ENCODE results near the gene ARTN. TPM values are rescaled to one million over a fixed set of nuclear protein-coding genes. Genes with fewer than 3 reads are reported as not detected.
A peak's percentile ranks its signal among the peaks of the same experiment; 100 is the strongest.

The ARTN gene
- total RNA-seq: not detected

GRCh38 chr1:43933386-43934100, at the start of gene ARTN:
ARTN (plus strand) TSS chr1:43933801; CDS start chr1:43935657, 1,856 bp downstream.
- H3K9me3 ChIP-seq (ENCODE audit: control insufficient read depth in 3 of 3, low read length in 3 of 3): no peaks in the 10 kb centered on the region
- H3K9ac ChIP-seq (ENCODE audit: low read depth in 1 of 3, low read length in 3 of 3): peak within 1 kb of the TSS; percentile 30 to 66 (median 46)
- H3K27ac ChIP-seq (ENCODE audit: low read depth, low read length): no peak within 1 kb of the TSS
- peaks cover 3 to 10% (median 5%) of the 10 kb centered on the region in 3 donors for H3K36me3 ChIP-seq (ENCODE audit: control insufficient read depth in 3 of 3, insufficient read depth in 3 of 3, low read length in 3 of 3)
- peaks cover 21 to 40% (median 37%) of the 10 kb centered on the region in 3 donors for H3K4me1 ChIP-seq (ENCODE audit: control insufficient read depth in 3 of 3, insufficient read depth in 3 of 3, low read length in 3 of 3)
- H3K27me3 ChIP-seq (ENCODE audit: control insufficient read depth in 3 of 3, insufficient read depth in 3 of 3, low read length in 3 of 3): peaks cover 0 to 9% (median 7%) of the 10 kb centered on the region in 3 donors
- peak within 1 kb of the TSS; percentile 15 to 65 (median 30) for H3K4me3 ChIP-seq (ENCODE audit: low read length in 3 of 3)

- no peaks in the 10 kb centered on the region for H3K9me3 ChIP-seq (ENCODE audit: control insufficient read depth in 3 of 3, low read length in 3 of 3)
- H3K4me1 ChIP-seq (ENCODE audit: control insufficient read depth in 3 of 3, insufficient read depth in 3 of 3, low read length in 3 of 3): peaks cover 10 to 41% (median 15%) of the 10 kb centered on the region in 3 donors
- no peak overlapping the region for H3K4me3 ChIP-seq (ENCODE audit: low read length in 3 of 3)
- H3K36me3 ChIP-seq (ENCODE audit: control insufficient read depth in 3 of 3, insufficient read depth in 3 of 3, low read length in 3 of 3): no peaks in the 10 kb centered on the region
- H3K27ac ChIP-seq (ENCODE audit: low read depth, low read length): no peak overlapping the region
- no peak overlapping the region for H3K9ac ChIP-seq (ENCODE audit: low read depth in 1 of 3, low read length in 3 of 3)
- H3K27me3 ChIP-seq (ENCODE audit: control insufficient read depth in 3 of 3, insufficient read depth in 3 of 3, low read length in 3 of 3): no peaks in the 10 kb centered on the region
Observed at GRCh38 chr1:43885279-43885801, 48.3 kb upstream of the ARTN start.

GRCh38 chr1:43887748-43888147, 45.9 kb upstream of the ARTN start:
- no peak overlapping the region for H3K4me3 ChIP-seq (ENCODE audit: low read length in 3 of 3)
- H3K27me3 ChIP-seq (ENCODE audit: control insufficient read depth in 3 of 3, insufficient read depth in 3 of 3, low read length in 3 of 3): no peaks in the 10 kb centered on the region
- H3K4me1 ChIP-seq (ENCODE audit: control insufficient read depth in 3 of 3, insufficient read depth in 3 of 3, low read length in 3 of 3): peaks cover 5 to 24% (median 9%) of the 10 kb centered on the region in 3 donors
- no peak overlapping the region for H3K27ac ChIP-seq (ENCODE audit: low read depth, low read length)
- no peaks in the 10 kb centered on the region for H3K9me3 ChIP-seq (ENCODE audit: control insufficient read depth in 3 of 3, low read length in 3 of 3)
- H3K9ac ChIP-seq (ENCODE audit: low read depth in 1 of 3, low read length in 3 of 3): no peak overlapping the region
- H3K36me3 ChIP-seq (ENCODE audit: control insufficient read depth in 3 of 3, insufficient read depth in 3 of 3, low read length in 3 of 3): no peaks in the 10 kb centered on the region

- no peaks in the 10 kb centered on the region for H3K27me3 ChIP-seq (ENCODE audit: control insufficient read depth in 3 of 3, insufficient read depth in 3 of 3, low read length in 3 of 3)
- no peaks in the 10 kb centered on the region for H3K9me3 ChIP-seq (ENCODE audit: control insufficient read depth in 3 of 3, low read length in 3 of 3)
- H3K9ac ChIP-seq (ENCODE audit: low read depth in 1 of 3, low read length in 3 of 3): no peak overlapping the region
- peaks cover 4 to 9% (median 6%) of the 10 kb centered on the region in 3 donors for H3K36me3 ChIP-seq (ENCODE audit: control insufficient read depth in 3 of 3, insufficient read depth in 3 of 3, low read length in 3 of 3)
- H3K4me3 ChIP-seq (ENCODE audit: low read length in 3 of 3): no peak overlapping the region
- H3K4me1 ChIP-seq (ENCODE audit: control insufficient read depth in 3 of 3, insufficient read depth in 3 of 3, low read length in 3 of 3): peaks cover 5 to 6% (median 6%) of the 10 kb centered on the region in 3 donors
- H3K27ac ChIP-seq (ENCODE audit: low read depth, low read length): no peak overlapping the region
Observed at GRCh38 chr1:43890815-43891214, 42.8 kb upstream of the ARTN start.

- no peaks in the 10 kb centered on the region for H3K9me3 ChIP-seq (ENCODE audit: control insufficient read depth in 3 of 3, low read length in 3 of 3)
- H3K27me3 ChIP-seq (ENCODE audit: control insufficient read depth in 3 of 3, insufficient read depth in 3 of 3, low read length in 3 of 3): no peaks in the 10 kb centered on the region
- H3K36me3 ChIP-seq (ENCODE audit: control insufficient read depth in 3 of 3, insufficient read depth in 3 of 3, low read length in 3 of 3): peaks cover 6 to 17% (median 15%) of the 10 kb centered on the region in 3 donors
- no peak overlapping the region for H3K4me3 ChIP-seq (ENCODE audit: low read length in 3 of 3)
- peaks cover 5 to 6% (median 6%) of the 10 kb centered on the region in 3 donors for H3K4me1 ChIP-seq (ENCODE audit: control insufficient read depth in 3 of 3, insufficient read depth in 3 of 3, low read length in 3 of 3)
- H3K27ac ChIP-seq (ENCODE audit: low read depth, low read length): no peak overlapping the region
- H3K9ac ChIP-seq (ENCODE audit: low read depth in 1 of 3, low read length in 3 of 3): no peak overlapping the region
Observed at GRCh38 chr1:43893006-43893405, 40.6 kb upstream of the ARTN start.

GRCh38 chr1:43898981-43899380, 34.6 kb upstream of the ARTN start:
- Histone ChIP-seq H3K9me3 (ENCODE audit: control insufficient read depth in 3 of 3, low read length in 3 of 3) (no peaks in the 10 kb centered on the region), H3K4me1 (ENCODE audit: control insufficient read depth in 3 of 3, insufficient read depth in 3 of 3, low read length in 3 of 3) (peaks cover 0 to 4% (median 0%) of the 10 kb centered on the region in 3 donors), H3K4me3 (ENCODE audit: low read length in 3 of 3) (no peak overlapping the region), H3K27ac (ENCODE audit: low read depth, low read length) (no peak overlapping the region), H3K27me3 (ENCODE audit: control insufficient read depth in 3 of 3, insufficient read depth in 3 of 3, low read length in 3 of 3) (no peaks in the 10 kb centered on the region), H3K9ac (ENCODE audit: low read depth in 1 of 3, low read length in 3 of 3) (no peak overlapping the region), H3K36me3 (ENCODE audit: control insufficient read depth in 3 of 3, insufficient read depth in 3 of 3, low read length in 3 of 3) (peaks cover 26 to 41% (median 40%) of the 10 kb centered on the region in 3 donors)

- Histone ChIP-seq H3K9me3 (ENCODE audit: control insufficient read depth in 3 of 3, low read length in 3 of 3) (no peaks in the 10 kb centered on the region), H3K4me1 (ENCODE audit: control insufficient read depth in 3 of 3, insufficient read depth in 3 of 3, low read length in 3 of 3) (peaks cover 0 to 4% (median 0%) of the 10 kb centered on the region in 3 donors), H3K27me3 (ENCODE audit: control insufficient read depth in 3 of 3, insufficient read depth in 3 of 3, low read length in 3 of 3) (no peaks in the 10 kb centered on the region), H3K4me3 (ENCODE audit: low read length in 3 of 3) (no peak overlapping the region), H3K36me3 (ENCODE audit: control insufficient read depth in 3 of 3, insufficient read depth in 3 of 3, low read length in 3 of 3) (peaks cover 23 to 42% (median 34%) of the 10 kb centered on the region in 3 donors), H3K27ac (ENCODE audit: low read depth, low read length) (no peak overlapping the region), H3K9ac (ENCODE audit: low read depth in 1 of 3, low read length in 3 of 3) (no peak overlapping the region)
Observed at GRCh38 chr1:43900386-43900785, 33.2 kb upstream of the ARTN start.

- H3K4me3 ChIP-seq (ENCODE audit: low read length in 3 of 3): no peak overlapping the region
- no peak overlapping the region for H3K27ac ChIP-seq (ENCODE audit: low read depth, low read length)
- H3K9me3 ChIP-seq (ENCODE audit: control insufficient read depth in 3 of 3, low read length in 3 of 3): no peaks in the 10 kb centered on the region
- no peaks in the 10 kb centered on the region for H3K27me3 ChIP-seq (ENCODE audit: control insufficient read depth in 3 of 3, insufficient read depth in 3 of 3, low read length in 3 of 3)
- H3K36me3 ChIP-seq (ENCODE audit: control insufficient read depth in 3 of 3, insufficient read depth in 3 of 3, low read length in 3 of 3): peaks cover 23 to 36% (median 34%) of the 10 kb centered on the region in 3 donors
- H3K9ac ChIP-seq (ENCODE audit: low read depth in 1 of 3, low read length in 3 of 3): no peak overlapping the region
- peaks cover 0 to 4% (median 0%) of the 10 kb centered on the region in 3 donors for H3K4me1 ChIP-seq (ENCODE audit: control insufficient read depth in 3 of 3, insufficient read depth in 3 of 3, low read length in 3 of 3)
Observed at GRCh38 chr1:43901196-43901961, 32.2 kb upstream of the ARTN start.

GRCh38 chr1:43902058-43902831, 31.4 kb upstream of the ARTN start:
- Histone ChIP-seq H3K4me3 (ENCODE audit: low read length in 3 of 3) (no peak overlapping the region), H3K36me3 (ENCODE audit: control insufficient read depth in 3 of 3, insufficient read depth in 3 of 3, low read length in 3 of 3) (peaks cover 28 to 41% (median 37%) of the 10 kb centered on the region in 3 donors), H3K4me1 (ENCODE audit: control insufficient read depth in 3 of 3, insufficient read depth in 3 of 3, low read length in 3 of 3) (peaks cover 0 to 4% (median 0%) of the 10 kb centered on the region in 3 donors), H3K9me3 (ENCODE audit: control insufficient read depth in 3 of 3, low read length in 3 of 3) (no peaks in the 10 kb centered on the region), H3K27me3 (ENCODE audit: control insufficient read depth in 3 of 3, insufficient read depth in 3 of 3, low read length in 3 of 3) (no peaks in the 10 kb centered on the region), H3K27ac (ENCODE audit: low read depth, low read length) (no peak overlapping the region), H3K9ac (ENCODE audit: low read depth in 1 of 3, low read length in 3 of 3) (no peak overlapping the region)
